GM18507 (cell line): Measurements from ENCODE around the gene BCORL1.

Experiments
- DNase-seq: peaks from one replicate; pipeline ENCODE4 v3.0.0; 2011; ENCODE audit warnings: low read depth; ENCODE audit not compliant: insufficient read length; ENCODE audit errors: extremely low spot score
- FAIRE-seq: peaks from 2 replicates; lab custom pipeline; 2011; peaks lifted over from hg19 to GRCh38; lab: Jason Lieb, UNC

Gene BCORL1

GRCh38 chrX:129982300-129983251 lies at the start of gene BCORL1:
Gene BCORL1, plus strand, starts transcription at chrX:129982635. Its CDS starts 22,597 bp downstream, at chrX:130005232.
- peak; percentile 85 for DNase-seq
- peak; percentile 98 for FAIRE-seq

- no peak for FAIRE-seq
- no peak for DNase-seq
Measured at GRCh38 chrX:129932821-129933321, 49.6 kb upstream of the BCORL1 start.

GRCh38 chrX:129933700-129934099 lies 48.7 kb upstream of the BCORL1 start:
- DNase-seq (no peak), FAIRE-seq (no peak)

- FAIRE-seq (no peak), DNase-seq (no peak)
Measured at GRCh38 chrX:129934461-129934860, 48.0 kb upstream of the BCORL1 start.

- DNase-seq, result no peak
- FAIRE-seq, result no peak
Measured at GRCh38 chrX:129934952-129935351, 47.5 kb upstream of the BCORL1 start.

GRCh38 chrX:129938081-129938480 lies 44.4 kb upstream of the BCORL1 start:
- no peak for FAIRE-seq
- no peak for DNase-seq

GRCh38 chrX:129939986-129940385 lies 42.4 kb upstream of the BCORL1 start:
- FAIRE-seq (no peak), DNase-seq (no peak)

GRCh38 chrX:129940721-129941120 lies 41.7 kb upstream of the BCORL1 start:
- FAIRE-seq, result no peak

GRCh38 chrX:129945131-129945530 lies 37.3 kb upstream of the BCORL1 start:
- FAIRE-seq (no peak), DNase-seq (no peak)

More at GRCh38 chrX:129940721-129941120, 41.7 kb upstream of the BCORL1 start:
- no peak for DNase-seq

- FAIRE-seq (no peak), DNase-seq (no peak)
Measured at GRCh38 chrX:129953334-129953648, 29.1 kb upstream of the BCORL1 start.

GRCh38 chrX:129953881-129954280 lies 28.6 kb upstream of the BCORL1 start:
- FAIRE-seq, result no peak
- DNase-seq, result no peak

- no peak for FAIRE-seq
- no peak for DNase-seq
Measured at GRCh38 chrX:129954804-129955203, 27.6 kb upstream of the BCORL1 start.

- no peak for FAIRE-seq
- no peak for DNase-seq
Measured at GRCh38 chrX:129955682-129956081, 26.8 kb upstream of the BCORL1 start.

GRCh38 chrX:129956145-129956544 lies 26.3 kb upstream of the BCORL1 start:
- no peak for FAIRE-seq
- no peak for DNase-seq

GRCh38 chrX:129956765-129957164 lies 25.7 kb upstream of the BCORL1 start:
- FAIRE-seq (no peak), DNase-seq (no peak)

GRCh38 chrX:129957241-129958082 lies 25.0 kb upstream of the BCORL1 start:
- FAIRE-seq (peak; percentile 98), DNase-seq (peak; percentile 46)

- no peak for DNase-seq
- FAIRE-seq, result peak; percentile 50
Measured at GRCh38 chrX:129958083-129958465, 24.4 kb upstream of the BCORL1 start.

- FAIRE-seq, result no peak
- DNase-seq, result no peak
Measured at GRCh38 chrX:129958814-129959492, 23.5 kb upstream of the BCORL1 start.

- no peak for FAIRE-seq
Measured at GRCh38 chrX:129959493-129959832, 23.0 kb upstream of the BCORL1 start.

More at GRCh38 chrX:129959493-129959832, 23.0 kb upstream of the BCORL1 start:
- no peak for DNase-seq
